ENCODE results near the gene EYS.

The EYS gene

GRCh38 chr6:65075705-65076230 is 631.3 kb downstream of the EYS start:
- Histone ChIP-seq H4K91ac (ENCODE audit: low read length) (no peak overlapping the region), H3K79me1 (replicated peaks; ENCODE audit: low read length, poor library complexity, severe bottlenecking) (no peaks in the 10 kb centered on the region), H3K27me3 (ENCODE audit: control insufficient read depth in 1 of 2, insufficient read depth in 1 of 2, low read length in 2 of 2) (no peaks in the 10 kb centered on the region), H2BK12ac (ENCODE audit: low read length in 2 of 2) (no peak overlapping the region), H3K36me3 (ENCODE audit: control insufficient read depth in 1 of 2, insufficient read depth in 2 of 2, low read depth in 1 of 2, low read length in 2 of 2) (no peaks in the 10 kb centered on the region), H3K9me3 (ENCODE audit: control insufficient read depth, low read length) (no peaks in the 10 kb centered on the region), H2AK5ac (ENCODE audit: low read length, severe bottlenecking) (no peak overlapping the region), H3K4me2 (ENCODE audit: low read length, poor library complexity, severe bottlenecking) (no peak overlapping the region), H2BK120ac (ENCODE audit: low read depth, low read length) (no peak overlapping the region), H3K27ac (ENCODE audit: low read length, poor library complexity, severe bottlenecking) (no peak overlapping the region), H3K18ac (ENCODE audit: low read depth in 1 of 2, low read length in 2 of 2) (no peak overlapping the region), H3K4me1 (ENCODE audit: control insufficient read depth, insufficient read depth, low read depth, low read length) (no peaks in the 10 kb centered on the region), H3K9ac (ENCODE audit: low read length) (no peak overlapping the region), H4K8ac (ENCODE audit: low read length) (no peak overlapping the region), H2BK15ac (ENCODE audit: low read depth, poor library complexity, severe bottlenecking) (no peak overlapping the region), H3K14ac (ENCODE audit: low read length in 2 of 2) (no peak overlapping the region), H2AFZ (ENCODE audit: low read depth, low read length) (no peak overlapping the region), H2BK5ac (ENCODE audit: low read depth, low read length, poor library complexity, severe bottlenecking) (no peak overlapping the region), H3K4me3 (ENCODE audit: insufficient read depth in 1 of 2, low read depth in 1 of 2, low read length in 2 of 2) (no peak overlapping the region), H3K23ac (ENCODE audit: low read length in 2 of 2) (no peak overlapping the region), H3K4ac (ENCODE audit: low read depth in 1 of 2, low read length in 2 of 2) (no peak overlapping the region)
- DNase-seq: no peak

- H2BK5ac ChIP-seq (ENCODE audit: low read depth, low read length, poor library complexity, severe bottlenecking): no peak overlapping the region
- no peaks in the 10 kb centered on the region for H3K4me1 ChIP-seq (ENCODE audit: control insufficient read depth, insufficient read depth, low read depth, low read length)
- H3K14ac ChIP-seq (ENCODE audit: low read length in 2 of 2): no peak overlapping the region
- no peak overlapping the region for H3K23ac ChIP-seq (ENCODE audit: low read length in 2 of 2)
- no peak overlapping the region for H3K4me3 ChIP-seq (ENCODE audit: insufficient read depth in 1 of 2, low read depth in 1 of 2, low read length in 2 of 2)
- no peak overlapping the region for H2BK12ac ChIP-seq (ENCODE audit: low read length in 2 of 2)
- no peaks in the 10 kb centered on the region for H3K27me3 ChIP-seq (ENCODE audit: control insufficient read depth in 1 of 2, insufficient read depth in 1 of 2, low read length in 2 of 2)
- no peak overlapping the region for H3K4me2 ChIP-seq (ENCODE audit: low read length, poor library complexity, severe bottlenecking)
- no peaks in the 10 kb centered on the region for H3K36me3 ChIP-seq (ENCODE audit: control insufficient read depth in 1 of 2, insufficient read depth in 2 of 2, low read depth in 1 of 2, low read length in 2 of 2)
- no peak overlapping the region for H4K8ac ChIP-seq (ENCODE audit: low read length)
- DNase-seq: no peak
- no peak overlapping the region for H3K4ac ChIP-seq (ENCODE audit: low read depth in 1 of 2, low read length in 2 of 2)
- no peaks in the 10 kb centered on the region for H3K79me1 ChIP-seq (replicated peaks; ENCODE audit: low read length, poor library complexity, severe bottlenecking)
- H2AFZ ChIP-seq (ENCODE audit: low read depth, low read length): no peak overlapping the region
- H3K9ac ChIP-seq (ENCODE audit: low read length): no peak overlapping the region
- H2AK5ac ChIP-seq (ENCODE audit: low read length, severe bottlenecking): no peak overlapping the region
- no peaks in the 10 kb centered on the region for H3K9me3 ChIP-seq (ENCODE audit: control insufficient read depth, low read length)
- H2BK120ac ChIP-seq (ENCODE audit: low read depth, low read length): no peak overlapping the region
- no peak overlapping the region for H4K91ac ChIP-seq (ENCODE audit: low read length)
- no peak overlapping the region for H2BK15ac ChIP-seq (ENCODE audit: low read depth, poor library complexity, severe bottlenecking)
- H3K27ac ChIP-seq (ENCODE audit: low read length, poor library complexity, severe bottlenecking): no peak overlapping the region
- H3K18ac ChIP-seq (ENCODE audit: low read depth in 1 of 2, low read length in 2 of 2): no peak overlapping the region
- WGBS: no CpG with 5 or more reads among the region's 1 CpG
Measured at GRCh38 chr6:65072500-65072899, 634.5 kb downstream of the EYS start.

GRCh38 chr6:65071480-65071879 is 635.5 kb downstream of the EYS start:
- Histone ChIP-seq H3K79me1 (replicated peaks; ENCODE audit: low read length, poor library complexity, severe bottlenecking) (no peaks in the 10 kb centered on the region), H4K91ac (ENCODE audit: low read length) (no peak overlapping the region), H3K4me2 (ENCODE audit: low read length, poor library complexity, severe bottlenecking) (no peak overlapping the region), H3K36me3 (ENCODE audit: control insufficient read depth in 1 of 2, insufficient read depth in 2 of 2, low read depth in 1 of 2, low read length in 2 of 2) (no peaks in the 10 kb centered on the region), H4K8ac (ENCODE audit: low read length) (no peak overlapping the region), H2BK5ac (ENCODE audit: low read depth, low read length, poor library complexity, severe bottlenecking) (no peak overlapping the region), H3K23ac (ENCODE audit: low read length in 2 of 2) (no peak overlapping the region), H2BK15ac (ENCODE audit: low read depth, poor library complexity, severe bottlenecking) (no peak overlapping the region), H2BK12ac (ENCODE audit: low read length in 2 of 2) (no peak overlapping the region), H3K4me3 (ENCODE audit: insufficient read depth in 1 of 2, low read depth in 1 of 2, low read length in 2 of 2) (no peak overlapping the region), H3K14ac (ENCODE audit: low read length in 2 of 2) (no peak overlapping the region), H2AFZ (ENCODE audit: low read depth, low read length) (no peak overlapping the region), H3K4me1 (ENCODE audit: control insufficient read depth, insufficient read depth, low read depth, low read length) (no peaks in the 10 kb centered on the region), H3K27ac (ENCODE audit: low read length, poor library complexity, severe bottlenecking) (no peak overlapping the region), H3K9me3 (ENCODE audit: control insufficient read depth, low read length) (no peaks in the 10 kb centered on the region), H3K9ac (ENCODE audit: low read length) (no peak overlapping the region), H3K27me3 (ENCODE audit: control insufficient read depth in 1 of 2, insufficient read depth in 1 of 2, low read length in 2 of 2) (no peaks in the 10 kb centered on the region), H2AK5ac (ENCODE audit: low read length, severe bottlenecking) (no peak overlapping the region), H2BK120ac (ENCODE audit: low read depth, low read length) (no peak overlapping the region), H3K18ac (ENCODE audit: low read depth in 1 of 2, low read length in 2 of 2) (no peak overlapping the region), H3K4ac (ENCODE audit: low read depth in 1 of 2, low read length in 2 of 2) (no peak overlapping the region)
- no peak for DNase-seq
- WGBS: no CpG with 5 or more reads among the region's 2 CpGs

GRCh38 chr6:65064844-65065243 is 642.2 kb downstream of the EYS start:
- Histone ChIP-seq H4K8ac (ENCODE audit: low read length) (no peak overlapping the region), H3K36me3 (ENCODE audit: control insufficient read depth in 1 of 2, insufficient read depth in 2 of 2, low read depth in 1 of 2, low read length in 2 of 2) (no peaks in the 10 kb centered on the region), H2BK12ac (ENCODE audit: low read length in 2 of 2) (no peak overlapping the region), H2BK120ac (ENCODE audit: low read depth, low read length) (no peak overlapping the region), H3K9ac (ENCODE audit: low read length) (no peak overlapping the region), H2AFZ (ENCODE audit: low read depth, low read length) (no peak overlapping the region), H3K27me3 (ENCODE audit: control insufficient read depth in 1 of 2, insufficient read depth in 1 of 2, low read length in 2 of 2) (no peaks in the 10 kb centered on the region), H3K4me2 (ENCODE audit: low read length, poor library complexity, severe bottlenecking) (no peak overlapping the region), H3K23ac (ENCODE audit: low read length in 2 of 2) (no peak overlapping the region), H3K14ac (ENCODE audit: low read length in 2 of 2) (no peak overlapping the region), H3K9me3 (ENCODE audit: control insufficient read depth, low read length) (no peaks in the 10 kb centered on the region), H2BK5ac (ENCODE audit: low read depth, low read length, poor library complexity, severe bottlenecking) (no peak overlapping the region), H2BK15ac (ENCODE audit: low read depth, poor library complexity, severe bottlenecking) (no peak overlapping the region), H3K4me3 (ENCODE audit: insufficient read depth in 1 of 2, low read depth in 1 of 2, low read length in 2 of 2) (no peak overlapping the region), H3K4me1 (ENCODE audit: control insufficient read depth, insufficient read depth, low read depth, low read length) (no peaks in the 10 kb centered on the region), H3K4ac (ENCODE audit: low read depth in 1 of 2, low read length in 2 of 2) (no peak overlapping the region), H2AK5ac (ENCODE audit: low read length, severe bottlenecking) (no peak overlapping the region), H4K91ac (ENCODE audit: low read length) (no peak overlapping the region), H3K79me1 (replicated peaks; ENCODE audit: low read length, poor library complexity, severe bottlenecking) (no peaks in the 10 kb centered on the region), H3K27ac (ENCODE audit: low read length, poor library complexity, severe bottlenecking) (no peak overlapping the region), H3K18ac (ENCODE audit: low read depth in 1 of 2, low read length in 2 of 2) (no peak overlapping the region)
- DNase-seq: no peak
- 90% methylated on average over 1 of the region's 1 CpG for WGBS

All from mesenchymal stem cell (in vitro differentiated cells and primary cell).